ENCODE data around the gene NAA20.

DNA sequence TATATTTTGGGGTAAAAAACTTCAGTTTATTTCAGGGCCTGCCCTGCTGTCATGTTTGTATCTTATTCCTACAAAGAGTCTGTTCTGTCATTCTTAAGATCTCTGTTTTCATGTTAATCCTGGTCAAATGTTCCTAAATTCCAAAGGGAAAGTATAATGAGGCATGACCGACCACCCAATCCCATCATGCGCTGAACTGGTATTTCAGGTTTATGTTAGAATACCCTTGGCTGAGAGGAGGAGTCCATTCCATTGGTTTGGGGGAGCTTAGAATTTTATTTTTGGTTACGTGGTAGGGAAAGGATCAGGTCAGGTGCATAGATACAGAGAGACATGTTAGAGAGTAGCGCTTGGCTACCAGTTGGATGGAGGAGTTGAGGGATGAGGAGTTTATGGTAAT, 60.9 kb downstream of the NAA20 start:
- TF ChIP-seq, protein P1, sequence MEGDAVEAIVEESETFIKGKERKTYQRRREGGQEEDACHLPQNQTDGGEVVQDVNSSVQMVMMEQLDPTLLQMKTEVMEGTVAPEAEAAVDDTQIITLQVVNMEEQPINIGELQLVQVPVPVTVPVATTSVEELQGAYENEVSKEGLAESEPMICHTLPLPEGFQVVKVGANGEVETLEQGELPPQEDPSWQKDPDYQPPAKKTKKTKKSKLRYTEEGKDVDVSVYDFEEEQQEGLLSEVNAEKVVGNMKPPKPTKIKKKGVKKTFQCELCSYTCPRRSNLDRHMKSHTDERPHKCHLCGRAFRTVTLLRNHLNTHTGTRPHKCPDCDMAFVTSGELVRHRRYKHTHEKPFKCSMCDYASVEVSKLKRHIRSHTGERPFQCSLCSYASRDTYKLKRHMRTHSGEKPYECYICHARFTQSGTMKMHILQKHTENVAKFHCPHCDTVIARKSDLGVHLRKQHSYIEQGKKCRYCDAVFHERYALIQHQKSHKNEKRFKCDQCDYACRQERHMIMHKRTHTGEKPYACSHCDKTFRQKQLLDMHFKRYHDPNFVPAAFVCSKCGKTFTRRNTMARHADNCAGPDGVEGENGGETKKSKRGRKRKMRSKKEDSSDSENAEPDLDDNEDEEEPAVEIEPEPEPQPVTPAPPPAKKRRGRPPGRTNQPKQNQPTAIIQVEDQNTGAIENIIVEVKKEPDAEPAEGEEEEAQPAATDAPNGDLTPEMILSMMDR (IDR thresholded peaks at IDR 0.05; ENCODE audit: insufficient read depth, low read length), result no peak
- no peak for TF ChIP-seq POLR2AphosphoS5 (IDR thresholded peaks at IDR 0.05; ENCODE audit: low read depth)
- TF ChIP-seq, protein P2, sequence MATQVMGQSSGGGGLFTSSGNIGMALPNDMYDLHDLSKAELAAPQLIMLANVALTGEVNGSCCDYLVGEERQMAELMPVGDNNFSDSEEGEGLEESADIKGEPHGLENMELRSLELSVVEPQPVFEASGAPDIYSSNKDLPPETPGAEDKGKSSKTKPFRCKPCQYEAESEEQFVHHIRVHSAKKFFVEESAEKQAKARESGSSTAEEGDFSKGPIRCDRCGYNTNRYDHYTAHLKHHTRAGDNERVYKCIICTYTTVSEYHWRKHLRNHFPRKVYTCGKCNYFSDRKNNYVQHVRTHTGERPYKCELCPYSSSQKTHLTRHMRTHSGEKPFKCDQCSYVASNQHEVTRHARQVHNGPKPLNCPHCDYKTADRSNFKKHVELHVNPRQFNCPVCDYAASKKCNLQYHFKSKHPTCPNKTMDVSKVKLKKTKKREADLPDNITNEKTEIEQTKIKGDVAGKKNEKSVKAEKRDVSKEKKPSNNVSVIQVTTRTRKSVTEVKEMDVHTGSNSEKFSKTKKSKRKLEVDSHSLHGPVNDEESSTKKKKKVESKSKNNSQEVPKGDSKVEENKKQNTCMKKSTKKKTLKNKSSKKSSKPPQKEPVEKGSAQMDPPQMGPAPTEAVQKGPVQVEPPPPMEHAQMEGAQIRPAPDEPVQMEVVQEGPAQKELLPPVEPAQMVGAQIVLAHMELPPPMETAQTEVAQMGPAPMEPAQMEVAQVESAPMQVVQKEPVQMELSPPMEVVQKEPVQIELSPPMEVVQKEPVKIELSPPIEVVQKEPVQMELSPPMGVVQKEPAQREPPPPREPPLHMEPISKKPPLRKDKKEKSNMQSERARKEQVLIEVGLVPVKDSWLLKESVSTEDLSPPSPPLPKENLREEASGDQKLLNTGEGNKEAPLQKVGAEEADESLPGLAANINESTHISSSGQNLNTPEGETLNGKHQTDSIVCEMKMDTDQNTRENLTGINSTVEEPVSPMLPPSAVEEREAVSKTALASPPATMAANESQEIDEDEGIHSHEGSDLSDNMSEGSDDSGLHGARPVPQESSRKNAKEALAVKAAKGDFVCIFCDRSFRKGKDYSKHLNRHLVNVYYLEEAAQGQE (IDR thresholded peaks at IDR 0.05; ENCODE audit: insufficient replicate concordance, low read depth), result no peak
